ENCODE results near the gene EXOC6B.

EXOC6B gene

GRCh38 chr2:72146347-72147302 lies 679.2 kb downstream of the EXOC6B start:
- no peak for DNase-seq (ENCODE audit: low read depth)

- DNase-seq (ENCODE audit: low read depth) = no peak
Observed at GRCh38 chr2:72145658-72146329, 680.0 kb downstream of the EXOC6B start.

- no peak for DNase-seq (ENCODE audit: low read depth)
Observed at GRCh38 chr2:72145289-72145657, 680.6 kb downstream of the EXOC6B start.

- no peak for DNase-seq (ENCODE audit: low read depth)
Observed at GRCh38 chr2:72144632-72145288, 681.1 kb downstream of the EXOC6B start.

- no peak for DNase-seq (ENCODE audit: low read depth)
Observed at GRCh38 chr2:72144274-72144631, 681.6 kb downstream of the EXOC6B start.

GRCh38 chr2:72143441-72144273 lies 682.2 kb downstream of the EXOC6B start:
- DNase-seq (ENCODE audit: low read depth) = no peak

GRCh38 chr2:72142570-72143440 lies 683.0 kb downstream of the EXOC6B start:
- DNase-seq (ENCODE audit: low read depth) = no peak

- no peak for DNase-seq (ENCODE audit: low read depth)
Observed at GRCh38 chr2:72141881-72142451, 683.9 kb downstream of the EXOC6B start.

GRCh38 chr2:72141032-72141645 lies 684.7 kb downstream of the EXOC6B start:
- DNase-seq (ENCODE audit: low read depth) = no peak

GRCh38 chr2:72140621-72140960 lies 685.2 kb downstream of the EXOC6B start:
- no peak for DNase-seq (ENCODE audit: low read depth)

GRCh38 chr2:72139874-72140620 lies 685.8 kb downstream of the EXOC6B start:
- DNase-seq (ENCODE audit: low read depth) = no peak

- DNase-seq (ENCODE audit: low read depth) = no peak
Observed at GRCh38 chr2:72139471-72139873, 686.4 kb downstream of the EXOC6B start.

- no peak for DNase-seq (ENCODE audit: low read depth)
Observed at GRCh38 chr2:72138921-72139381, 686.9 kb downstream of the EXOC6B start.

GRCh38 chr2:72138011-72138881 lies 687.6 kb downstream of the EXOC6B start:
- DNase-seq (ENCODE audit: low read depth) = no peak

GRCh38 chr2:72137498-72138010 lies 688.3 kb downstream of the EXOC6B start:
- peak; percentile 58 for DNase-seq (ENCODE audit: low read depth)

GRCh38 chr2:72136933-72137497 lies 688.8 kb downstream of the EXOC6B start:
- no peak for DNase-seq (ENCODE audit: low read depth)

- no peak for DNase-seq (ENCODE audit: low read depth)
Observed at GRCh38 chr2:72136331-72136730, 689.5 kb downstream of the EXOC6B start.

- no peak for DNase-seq (ENCODE audit: low read depth)
Observed at GRCh38 chr2:72135921-72136320, 689.9 kb downstream of the EXOC6B start.

All from stimulated activated CD8-positive, alpha-beta memory T cell treated with anti-CD3 and anti-CD28 coated beads, Interleukin-7, amount 100 ng/mL, for 24 hours (primary cell).